ENCODE results near the gene NSD1. TPM values are rescaled to one million over a fixed set of nuclear protein-coding genes. Genes with fewer than 3 reads are reported as not detected.

Gene NSD1
- polyA plus RNA-seq, 4 donors, result 4.3 to 27.2 (median 11.5) TPM

- Histone ChIP-seq H3K4me1 (ENCODE audit: control insufficient read depth in 3 of 3, insufficient read depth in 2 of 3, low read depth in 1 of 3, low read length in 2 of 3) (no peaks in the 10 kb centered on the region), H3K4me3 (ENCODE audit: low read depth in 1 of 3, low read length in 3 of 3) (no peak overlapping the region), H3K27me3 (ENCODE audit: control insufficient read depth in 3 of 3, insufficient read depth in 3 of 3, low read length in 3 of 3) (no peaks in the 10 kb centered on the region), H3K27ac (ENCODE audit: low read depth in 1 of 3, low read length in 2 of 3) (no peak overlapping the region), H3K9me3 (ENCODE audit: control insufficient read depth in 2 of 2, insufficient read depth in 1 of 2, low read depth in 1 of 2, low read length in 1 of 2) (no peaks in the 10 kb centered on the region), H3K36me3 (ENCODE audit: control insufficient read depth in 3 of 3, insufficient read depth in 2 of 3, low read depth in 1 of 3, low read length in 3 of 3) (peaks cover 9 to 29% (median 10%) of the 10 kb centered on the region in 3 donors)
- WGBS, 3 donors, result 64 to 76% (median 73%) methylated on average over 4 of the region's 4 CpGs
- no peak for FAIRE-seq
- no peak for DNase-seq
Observed at GRCh38 chr5:177232358-177232757, 98.8 kb downstream of the NSD1 start.

DNA sequence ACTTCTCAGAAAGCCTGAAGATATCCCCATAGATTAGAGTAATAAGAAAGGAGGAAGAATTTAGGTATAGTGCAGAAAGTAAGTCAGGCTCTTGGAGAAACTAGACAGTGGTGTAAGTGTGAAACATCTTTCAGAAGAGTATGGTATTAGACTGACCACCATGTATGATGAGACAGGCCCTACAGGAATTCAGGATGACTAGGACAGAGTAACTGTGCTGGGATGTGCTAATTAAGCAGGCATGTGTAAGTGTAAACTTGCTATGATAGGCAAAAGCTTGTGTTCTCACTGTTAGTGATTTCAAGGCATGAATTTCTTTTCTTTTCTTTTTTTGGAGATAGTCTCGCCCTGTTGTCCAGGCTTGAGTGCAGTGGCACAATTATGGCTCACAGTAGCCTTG lies 99.2 kb downstream of the NSD1 start:
- H3K36me3 ChIP-seq (ENCODE audit: control insufficient read depth in 3 of 3, insufficient read depth in 2 of 3, low read depth in 1 of 3, low read length in 3 of 3), result peaks cover 9 to 31% (median 10%) of the 10 kb centered on the region in 3 donors
- H3K4me3 ChIP-seq (ENCODE audit: low read depth in 1 of 3, low read length in 3 of 3), result no peak overlapping the region
- H3K27ac ChIP-seq (ENCODE audit: low read depth in 1 of 3, low read length in 2 of 3), result no peak overlapping the region
- no peaks in the 10 kb centered on the region for H3K27me3 ChIP-seq (ENCODE audit: control insufficient read depth in 3 of 3, insufficient read depth in 3 of 3, low read length in 3 of 3)
- 72 to 100% (median 85%) methylated on average over 1 of the region's 1 CpG for WGBS, 3 donors
- DNase-seq, result no peak
- FAIRE-seq, result no peak
- no peaks in the 10 kb centered on the region for H3K9me3 ChIP-seq (ENCODE audit: control insufficient read depth in 2 of 2, insufficient read depth in 1 of 2, low read depth in 1 of 2, low read length in 1 of 2)
- no peaks in the 10 kb centered on the region for H3K4me1 ChIP-seq (ENCODE audit: control insufficient read depth in 3 of 3, insufficient read depth in 2 of 3, low read depth in 1 of 3, low read length in 2 of 3)

DNA sequence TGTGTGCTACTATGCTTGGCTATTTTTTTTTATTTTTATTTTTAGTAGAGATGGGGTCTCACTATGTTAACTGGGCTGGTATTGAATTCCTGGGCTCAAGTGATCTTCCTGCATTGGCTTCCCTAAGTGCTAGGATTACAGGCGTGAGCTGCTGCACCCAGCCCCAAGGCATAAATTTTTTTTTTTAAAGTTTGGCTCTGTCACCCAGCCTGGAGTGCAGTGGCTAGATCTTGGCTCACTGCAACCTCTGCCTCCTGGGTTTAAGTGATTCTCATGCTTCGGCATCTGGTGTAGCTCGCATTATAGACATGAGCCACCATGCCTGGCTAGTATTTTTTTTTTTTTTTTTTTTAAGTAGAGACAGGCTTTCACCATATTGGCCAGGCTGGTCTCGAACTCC lies 99.6 kb downstream of the NSD1 start:
- H3K27ac ChIP-seq (ENCODE audit: low read depth in 1 of 3, low read length in 2 of 3), result no peak overlapping the region
- FAIRE-seq, result no peak
- H3K9me3 ChIP-seq (ENCODE audit: control insufficient read depth in 2 of 2, insufficient read depth in 1 of 2, low read depth in 1 of 2, low read length in 1 of 2), result no peaks in the 10 kb centered on the region

DNA sequence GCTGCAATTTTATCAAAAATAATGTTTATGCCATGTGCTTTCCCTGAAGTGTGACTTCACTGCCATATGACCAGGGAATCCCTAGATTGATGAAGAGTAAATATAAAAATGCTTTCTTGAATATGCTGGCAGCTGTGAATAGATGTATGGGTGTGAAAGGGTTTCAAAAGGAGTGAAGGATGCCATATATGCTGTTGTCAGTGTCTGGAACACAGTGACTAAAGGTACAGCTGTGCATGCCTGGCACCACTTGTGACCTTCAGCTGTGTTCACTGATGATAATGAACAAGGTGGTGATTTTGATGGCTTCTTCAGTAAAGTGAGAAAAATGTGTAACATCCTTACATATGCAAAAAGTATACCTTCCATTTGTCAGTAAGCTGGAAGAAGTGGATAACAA lies 100.2 kb downstream of the NSD1 start:
- Histone ChIP-seq H3K27ac (ENCODE audit: low read depth in 1 of 3, low read length in 2 of 3) (no peak overlapping the region), H3K4me3 (ENCODE audit: low read depth in 1 of 3, low read length in 3 of 3) (no peak overlapping the region), H3K9me3 (ENCODE audit: control insufficient read depth in 2 of 2, insufficient read depth in 1 of 2, low read depth in 1 of 2, low read length in 1 of 2) (no peaks in the 10 kb centered on the region), H3K36me3 (ENCODE audit: control insufficient read depth in 3 of 3, insufficient read depth in 2 of 3, low read depth in 1 of 3, low read length in 3 of 3) (peaks cover 15 to 35% (median 16%) of the 10 kb centered on the region in 3 donors), H3K27me3 (ENCODE audit: control insufficient read depth in 3 of 3, insufficient read depth in 3 of 3, low read length in 3 of 3) (no peaks in the 10 kb centered on the region), H3K4me1 (ENCODE audit: control insufficient read depth in 3 of 3, insufficient read depth in 2 of 3, low read depth in 1 of 3, low read length in 2 of 3) (no peaks in the 10 kb centered on the region)
- DNase-seq (no peak), FAIRE-seq (no peak)

More for the DNA sequence above, 99.6 kb downstream of the NSD1 start:
- Histone ChIP-seq H3K36me3 (ENCODE audit: control insufficient read depth in 3 of 3, insufficient read depth in 2 of 3, low read depth in 1 of 3, low read length in 3 of 3) (peaks cover 11 to 33% (median 11%) of the 10 kb centered on the region in 3 donors), H3K4me1 (ENCODE audit: control insufficient read depth in 3 of 3, insufficient read depth in 2 of 3, low read depth in 1 of 3, low read length in 2 of 3) (no peaks in the 10 kb centered on the region), H3K4me3 (ENCODE audit: low read depth in 1 of 3, low read length in 3 of 3) (no peak overlapping the region), H3K27me3 (ENCODE audit: control insufficient read depth in 3 of 3, insufficient read depth in 3 of 3, low read length in 3 of 3) (no peaks in the 10 kb centered on the region)
- WGBS, 3 donors, result 83 to 98% (median 93%) methylated on average over 4 of the region's 4 CpGs
- no peak for DNase-seq

DNA sequence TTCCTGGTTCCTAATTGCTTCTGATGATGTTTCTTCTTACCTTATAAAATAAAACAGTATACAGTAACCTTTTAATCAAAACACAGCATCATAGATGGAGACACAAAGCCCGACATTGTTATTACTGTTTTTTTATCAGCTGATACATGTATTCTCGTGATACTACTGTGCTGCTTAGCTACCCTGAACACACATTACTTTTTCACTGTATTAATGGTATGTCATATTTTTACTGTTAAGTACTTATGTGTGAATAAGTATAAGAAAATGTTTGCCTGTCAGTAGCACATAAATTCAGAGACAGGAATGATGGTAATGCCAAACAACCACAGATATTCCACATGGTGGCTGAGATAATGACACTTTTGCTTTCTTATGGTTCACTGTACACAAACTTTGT lies 101.3 kb downstream of the NSD1 start:
- Histone ChIP-seq H3K36me3 (ENCODE audit: control insufficient read depth in 3 of 3, insufficient read depth in 2 of 3, low read depth in 1 of 3, low read length in 3 of 3) (peaks cover 15 to 33% (median 16%) of the 10 kb centered on the region in 3 donors), H3K4me3 (ENCODE audit: low read depth in 1 of 3, low read length in 3 of 3) (no peak overlapping the region), H3K9me3 (ENCODE audit: control insufficient read depth in 2 of 2, insufficient read depth in 1 of 2, low read depth in 1 of 2, low read length in 1 of 2) (no peaks in the 10 kb centered on the region), H3K27ac (ENCODE audit: low read depth in 1 of 3, low read length in 2 of 3) (no peak overlapping the region), H3K27me3 (ENCODE audit: control insufficient read depth in 3 of 3, insufficient read depth in 3 of 3, low read length in 3 of 3) (no peaks in the 10 kb centered on the region), H3K4me1 (ENCODE audit: control insufficient read depth in 3 of 3, insufficient read depth in 2 of 3, low read depth in 1 of 3, low read length in 2 of 3) (no peaks in the 10 kb centered on the region)
- FAIRE-seq, result no peak
- DNase-seq, result no peak
- WGBS, 3 donors, result 70 to 78% (median 74%) methylated on average over 2 of the region's 2 CpGs

DNA sequence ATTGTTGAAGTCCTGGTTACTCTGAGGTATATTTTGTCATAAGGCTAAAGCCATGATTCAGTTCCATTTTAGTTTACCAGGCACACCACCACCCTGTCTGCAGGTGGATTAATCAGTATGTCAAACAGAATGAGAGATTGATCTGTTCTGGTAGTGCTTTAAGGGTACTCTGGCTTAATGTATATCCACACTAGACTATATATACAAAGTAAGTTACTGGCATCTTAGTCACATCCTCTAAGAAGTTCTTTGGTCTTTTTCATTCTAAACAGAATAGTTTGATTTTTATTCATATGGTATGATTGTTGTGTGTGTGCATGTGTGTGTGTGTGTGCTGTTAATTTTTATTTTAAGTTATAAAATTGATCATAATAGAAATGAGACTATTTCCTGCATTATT lies 108.2 kb downstream of the NSD1 start:
- no peak overlapping the region for H3K4me3 ChIP-seq (ENCODE audit: low read depth in 1 of 3, low read length in 3 of 3)
- no peak overlapping the region for H3K27ac ChIP-seq (ENCODE audit: low read depth in 1 of 3, low read length in 2 of 3)
- H3K4me1 ChIP-seq (ENCODE audit: control insufficient read depth in 3 of 3, insufficient read depth in 2 of 3, low read depth in 1 of 3, low read length in 2 of 3), result no peaks in the 10 kb centered on the region
- no peak for DNase-seq
- peaks cover 16 to 38% (median 17%) of the 10 kb centered on the region in 3 donors for H3K36me3 ChIP-seq (ENCODE audit: control insufficient read depth in 3 of 3, insufficient read depth in 2 of 3, low read depth in 1 of 3, low read length in 3 of 3)
- H3K9me3 ChIP-seq (ENCODE audit: control insufficient read depth in 2 of 2, insufficient read depth in 1 of 2, low read depth in 1 of 2, low read length in 1 of 2), result no peaks in the 10 kb centered on the region
- H3K27me3 ChIP-seq (ENCODE audit: control insufficient read depth in 3 of 3, insufficient read depth in 3 of 3, low read length in 3 of 3), result no peaks in the 10 kb centered on the region
- FAIRE-seq, result no peak

DNA sequence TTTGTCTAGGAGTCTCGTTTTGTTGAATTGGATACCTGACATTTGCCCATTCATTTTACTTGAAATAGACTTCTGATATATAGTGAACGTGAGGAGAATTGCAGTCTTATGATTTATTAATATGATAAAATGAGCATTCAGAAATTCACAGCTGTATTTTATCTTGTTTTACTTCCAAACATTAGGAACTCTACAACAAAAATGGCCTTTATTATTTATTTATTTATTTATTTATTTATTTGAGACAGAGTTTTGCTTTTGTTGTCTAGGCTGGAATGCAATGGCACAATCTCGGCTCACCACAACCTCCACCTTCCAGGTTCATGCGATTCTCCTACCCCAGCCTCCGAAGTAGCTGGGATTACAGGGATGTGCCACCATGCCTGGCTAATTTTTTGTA lies 108.7 kb downstream of the NSD1 start:
- Histone ChIP-seq H3K4me1 (ENCODE audit: control insufficient read depth in 3 of 3, insufficient read depth in 2 of 3, low read depth in 1 of 3, low read length in 2 of 3) (no peaks in the 10 kb centered on the region), H3K27me3 (ENCODE audit: control insufficient read depth in 3 of 3, insufficient read depth in 3 of 3, low read length in 3 of 3) (no peaks in the 10 kb centered on the region), H3K27ac (ENCODE audit: low read depth in 1 of 3, low read length in 2 of 3) (no peak overlapping the region), H3K9me3 (ENCODE audit: control insufficient read depth in 2 of 2, insufficient read depth in 1 of 2, low read depth in 1 of 2, low read length in 1 of 2) (no peaks in the 10 kb centered on the region), H3K4me3 (ENCODE audit: low read depth in 1 of 3, low read length in 3 of 3) (no peak overlapping the region), H3K36me3 (ENCODE audit: control insufficient read depth in 3 of 3, insufficient read depth in 2 of 3, low read depth in 1 of 3, low read length in 3 of 3) (peaks cover 18 to 40% (median 22%) of the 10 kb centered on the region in 3 donors)
- FAIRE-seq (no peak), DNase-seq (no peak)
- 87 to 97% (median 93%) methylated on average over 5 of the region's 5 CpGs for WGBS, 3 donors

DNA sequence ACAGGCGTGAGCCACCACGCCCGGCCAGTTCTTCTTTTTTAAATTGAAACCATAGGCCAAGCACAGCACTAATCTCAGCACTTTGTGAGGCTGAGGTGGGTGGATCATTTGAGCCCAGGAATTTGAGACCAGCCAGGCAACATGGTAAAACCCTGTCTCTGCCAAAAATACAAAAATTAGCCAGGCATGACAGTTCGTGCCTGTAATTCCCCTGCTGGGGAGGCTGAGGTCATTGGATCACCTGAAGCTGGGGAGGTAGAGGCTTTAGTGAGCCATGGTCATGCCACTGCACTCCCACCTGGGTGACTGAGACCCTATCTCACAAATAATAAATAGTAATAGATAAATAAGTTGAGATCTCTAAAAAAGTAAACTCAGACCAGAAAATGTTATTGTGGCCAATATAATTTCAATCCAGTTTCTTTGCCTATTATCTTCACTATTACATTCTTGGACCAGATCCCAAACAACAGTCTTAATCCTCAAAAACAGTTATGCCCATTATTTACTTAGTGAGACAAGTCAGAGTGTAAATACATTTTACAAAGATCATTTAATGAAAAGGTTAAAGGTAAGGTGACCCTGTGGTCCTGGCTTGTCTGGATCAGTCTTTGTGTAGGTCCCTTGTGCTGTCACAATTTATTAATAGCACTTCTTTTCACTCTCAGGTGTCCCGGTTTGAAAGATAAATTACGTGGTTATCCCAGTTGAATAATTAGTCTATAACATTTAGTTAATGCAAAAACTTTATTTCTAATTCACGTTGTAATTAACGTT lies 116.4 kb downstream of the NSD1 start:
- H3K27ac ChIP-seq (ENCODE audit: low read depth in 1 of 3, low read length in 2 of 3), result no peak overlapping the region
- no peak overlapping the region for H3K4me3 ChIP-seq (ENCODE audit: low read depth in 1 of 3, low read length in 3 of 3)
- WGBS, 3 donors, result 82 to 89% (median 85%) methylated on average over 8 of the region's 8 CpGs
- H3K36me3 ChIP-seq (ENCODE audit: control insufficient read depth in 3 of 3, insufficient read depth in 2 of 3, low read depth in 1 of 3, low read length in 3 of 3), result peaks cover 19 to 42% (median 37%) of the 10 kb centered on the region in 3 donors
- DNase-seq (no peak), FAIRE-seq (no peak)
- H3K27me3 ChIP-seq (ENCODE audit: control insufficient read depth in 3 of 3, insufficient read depth in 3 of 3, low read length in 3 of 3), result no peaks in the 10 kb centered on the region
- no peaks in the 10 kb centered on the region for H3K4me1 ChIP-seq (ENCODE audit: control insufficient read depth in 3 of 3, insufficient read depth in 2 of 3, low read depth in 1 of 3, low read length in 2 of 3)
- no peaks in the 10 kb centered on the region for H3K9me3 ChIP-seq (ENCODE audit: control insufficient read depth in 2 of 2, insufficient read depth in 1 of 2, low read depth in 1 of 2, low read length in 1 of 2)

DNA sequence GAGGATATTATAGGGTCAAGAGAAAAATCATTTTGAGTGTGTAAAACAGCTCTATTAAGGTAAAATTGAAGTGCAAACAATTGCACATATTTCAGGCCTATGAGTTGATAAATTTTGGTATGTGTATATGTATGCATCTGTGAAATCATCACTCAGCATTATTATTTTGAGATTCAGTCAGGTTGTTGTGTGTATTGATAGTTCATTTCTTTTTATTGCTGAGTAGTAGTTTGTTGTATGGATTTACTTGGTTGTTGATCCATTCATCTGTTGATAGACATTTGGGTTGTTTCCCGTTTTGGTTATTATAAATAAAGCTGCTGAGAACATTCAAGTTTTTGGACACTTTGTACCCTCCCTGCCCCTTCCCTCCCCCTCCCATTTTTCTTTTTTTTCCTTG lies 119.7 kb downstream of the NSD1 start:
- 81 to 94% (median 90%) methylated on average over 1 of the region's 1 CpG for WGBS, 3 donors

More for the DNA sequence above, 119.7 kb downstream of the NSD1 start:
- Histone ChIP-seq H3K27ac (ENCODE audit: low read depth in 1 of 3, low read length in 2 of 3) (no peak overlapping the region), H3K36me3 (ENCODE audit: control insufficient read depth in 3 of 3, insufficient read depth in 2 of 3, low read depth in 1 of 3, low read length in 3 of 3) (peaks cover 11 to 52% (median 26%) of the 10 kb centered on the region in 3 donors), H3K27me3 (ENCODE audit: control insufficient read depth in 3 of 3, insufficient read depth in 3 of 3, low read length in 3 of 3) (no peaks in the 10 kb centered on the region), H3K9me3 (ENCODE audit: control insufficient read depth in 2 of 2, insufficient read depth in 1 of 2, low read depth in 1 of 2, low read length in 1 of 2) (no peaks in the 10 kb centered on the region), H3K4me3 (ENCODE audit: low read depth in 1 of 3, low read length in 3 of 3) (no peak overlapping the region), H3K4me1 (ENCODE audit: control insufficient read depth in 3 of 3, insufficient read depth in 2 of 3, low read depth in 1 of 3, low read length in 2 of 3) (no peaks in the 10 kb centered on the region)
- no peak for DNase-seq
- no peak for FAIRE-seq

Measured in small intestine (tissue), 7 donors.